Neural cell (in vitro differentiated cells): ENCODE data around the gene TBC1D20.

Experiments used
- CTCF ChIP-seq: fragments of 450-650 bp; IDR thresholded peaks from 2 replicates; pipeline ENCODE4 v1.5.1; 2014; ENCODE audit warnings: antibody characterized with exemption, mild to moderate bottlenecking, moderate library complexity; ENCODE audit not compliant: poor library complexity, severe bottlenecking
- EP300 ChIP-seq: fragments of 450-650 bp; conservative IDR thresholded peaks from 2 replicates; pipeline ENCODE4 v1.6.1; 2014; ENCODE audit warnings: antibody characterized with exemption, mild to moderate bottlenecking, moderate library complexity; ENCODE audit not compliant: poor library complexity, severe bottlenecking
- EZH2 ChIP-seq: fragments of 200-600, 300-800 bp; shearing (Covaris generic), sonication (generic); IDR thresholded peaks from 2 replicates; pipeline ENCODE4 v1.6.1; 2014; ENCODE audit warnings: antibody characterized with exemption, low read length, borderline replicate concordance, mild to moderate bottlenecking; ENCODE audit not compliant: insufficient read depth, poor library complexity, severe bottlenecking
- MXI1 ChIP-seq: fragments of 450-650 bp; conservative IDR thresholded peaks from 2 replicates; pipeline ENCODE4 v1.6.1; 2014; ENCODE audit warnings: antibody characterized with exemption, mild to moderate bottlenecking; ENCODE audit not compliant: poor library complexity, severe bottlenecking
- POLR2AphosphoS5 ChIP-seq: IDR thresholded peaks from 2 replicates; pipeline ENCODE4 v1.6.1; 2012
- RAD21 ChIP-seq: fragments of 450-650 bp; conservative IDR thresholded peaks from 2 replicates; pipeline ENCODE4 v1.6.1; 2014; ENCODE audit warnings: antibody characterized with exemption, mild to moderate bottlenecking, moderate library complexity
- REST ChIP-seq: IDR thresholded peaks from 2 replicates; pipeline ENCODE4 v1.6.1; 2012; ENCODE audit warnings: borderline replicate concordance
- TAF1 ChIP-seq: IDR thresholded peaks from 2 replicates; pipeline ENCODE4 v1.6.1; 2012; ENCODE audit warnings: low read depth

- TF ChIP-seq CTCF = no peak
- TF ChIP-seq EP300 = no peak
- no peak for TF ChIP-seq EZH2
- no peak for TF ChIP-seq RAD21
- no peak for TF ChIP-seq POLR2AphosphoS5
- TF ChIP-seq REST = no peak
- no peak for TF ChIP-seq MXI1
- TF ChIP-seq TAF1 = no peak
Measured at GRCh38 chr20:472137-472846, 10.0 kb upstream of the TBC1D20 start.
